ENCODE data around the gene IL16.

IL16 gene

DNA sequence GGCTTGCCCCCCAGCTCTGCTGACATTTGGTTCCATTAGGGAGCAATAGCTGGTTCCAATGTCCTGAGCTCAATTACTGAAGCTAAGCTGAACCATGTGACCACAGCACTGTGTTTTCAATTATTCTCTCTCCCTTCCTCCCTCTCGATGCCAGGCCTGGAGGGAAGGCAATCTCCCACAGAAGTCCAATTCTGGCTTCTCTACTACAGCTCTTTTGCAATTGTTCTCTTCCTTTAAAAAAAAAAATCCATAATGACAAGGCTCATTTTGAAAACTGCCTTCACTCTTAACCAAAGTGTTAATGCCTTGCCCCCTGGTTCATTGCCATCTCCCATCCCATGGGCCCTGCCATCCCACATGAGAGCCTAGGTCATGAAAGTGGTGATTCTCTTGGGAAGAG, 24.8 kb downstream of the IL16 start:
- ChIA-PET CTCF (interaction anchor here (1.2 to 2.1 kb wide), 4 partner anchors 12 to 66 kb away, joined by 3 to 8 read pairs (median 6); no protein-coding TSS in a partner anchor), POLR2A (no interaction called here)
- TF ChIP-seq, protein P1, sequence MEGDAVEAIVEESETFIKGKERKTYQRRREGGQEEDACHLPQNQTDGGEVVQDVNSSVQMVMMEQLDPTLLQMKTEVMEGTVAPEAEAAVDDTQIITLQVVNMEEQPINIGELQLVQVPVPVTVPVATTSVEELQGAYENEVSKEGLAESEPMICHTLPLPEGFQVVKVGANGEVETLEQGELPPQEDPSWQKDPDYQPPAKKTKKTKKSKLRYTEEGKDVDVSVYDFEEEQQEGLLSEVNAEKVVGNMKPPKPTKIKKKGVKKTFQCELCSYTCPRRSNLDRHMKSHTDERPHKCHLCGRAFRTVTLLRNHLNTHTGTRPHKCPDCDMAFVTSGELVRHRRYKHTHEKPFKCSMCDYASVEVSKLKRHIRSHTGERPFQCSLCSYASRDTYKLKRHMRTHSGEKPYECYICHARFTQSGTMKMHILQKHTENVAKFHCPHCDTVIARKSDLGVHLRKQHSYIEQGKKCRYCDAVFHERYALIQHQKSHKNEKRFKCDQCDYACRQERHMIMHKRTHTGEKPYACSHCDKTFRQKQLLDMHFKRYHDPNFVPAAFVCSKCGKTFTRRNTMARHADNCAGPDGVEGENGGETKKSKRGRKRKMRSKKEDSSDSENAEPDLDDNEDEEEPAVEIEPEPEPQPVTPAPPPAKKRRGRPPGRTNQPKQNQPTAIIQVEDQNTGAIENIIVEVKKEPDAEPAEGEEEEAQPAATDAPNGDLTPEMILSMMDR (IDR thresholded peaks at IDR 0.05; ENCODE audit: insufficient read depth, low read length, missing control alignments), result no peak
- no peak overlapping the region for H3K4me3 ChIP-seq (ENCODE audit: low read depth, low read length)
- no peak for DNase-seq (ENCODE audit: low read depth, low spot score)

DNA sequence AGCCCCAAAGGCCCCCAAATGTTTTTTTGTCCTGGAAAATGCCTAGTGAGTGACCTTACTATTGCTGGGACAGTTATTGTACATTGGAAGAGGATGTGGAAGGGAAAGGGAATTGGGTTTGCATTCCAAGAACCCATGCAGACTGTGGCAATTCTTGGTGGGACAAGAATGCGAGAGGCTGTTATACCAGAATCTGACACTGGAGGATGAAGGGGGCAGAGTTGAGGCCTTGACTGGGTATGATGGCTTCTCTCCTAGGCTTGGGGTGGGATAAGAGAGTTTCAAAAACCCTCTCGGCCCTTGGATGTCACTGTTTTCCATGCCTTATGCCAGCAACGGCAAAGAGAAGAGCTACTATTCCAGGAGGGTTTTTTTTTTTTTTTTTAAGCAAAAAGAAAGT, 25.3 kb downstream of the IL16 start:
- TF ChIP-seq, protein P1 (IDR thresholded peaks at IDR 0.05; ENCODE audit: insufficient read depth, low read length, missing control alignments), result no peak
- ChIA-PET CTCF (interaction anchor here (0.9 to 2.1 kb wide), 3 partner anchors 12 to 66 kb away, joined by 3 to 7 read pairs (median 3); no protein-coding TSS in a partner anchor), POLR2A (no interaction called here)
- H3K4me3 ChIP-seq (ENCODE audit: low read depth, low read length), result no peak overlapping the region
- DNase-seq (ENCODE audit: low read depth, low spot score), result no peak

DNA sequence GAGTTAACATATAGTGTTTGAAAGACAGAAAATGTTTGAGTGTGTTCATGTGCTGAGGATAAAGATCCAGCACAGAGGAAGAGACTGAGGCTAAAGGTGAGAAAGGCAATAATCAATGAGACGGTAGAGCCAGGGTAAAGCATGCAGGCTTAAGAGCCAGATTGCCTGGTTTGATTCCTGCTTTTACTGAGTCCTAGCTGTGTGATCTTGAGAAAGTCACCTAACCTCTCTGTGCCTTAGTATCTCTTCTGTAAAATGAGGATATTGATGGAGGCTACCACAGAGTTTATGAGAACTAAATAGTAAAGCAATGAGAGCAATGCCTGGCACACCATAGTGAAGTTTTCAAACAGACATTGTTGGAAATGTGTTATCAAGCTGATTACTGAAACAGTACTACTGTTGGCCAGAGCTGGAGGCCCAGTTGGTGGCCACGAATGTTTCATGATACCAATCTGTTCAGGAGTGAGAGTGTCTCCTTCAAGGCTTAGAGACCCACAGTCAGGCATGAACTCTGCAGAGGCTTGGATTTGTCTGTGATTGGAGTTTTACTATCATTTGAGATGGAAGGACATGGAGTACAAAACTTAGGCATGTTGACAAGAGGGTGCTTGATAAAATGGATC, 26.8 kb downstream of the IL16 start:
- ChIA-PET CTCF (no interaction called here), POLR2A (no interaction called here)
- TF ChIP-seq, protein P1 (IDR thresholded peaks at IDR 0.05; ENCODE audit: insufficient read depth, low read length, missing control alignments), result no peak

DNA sequence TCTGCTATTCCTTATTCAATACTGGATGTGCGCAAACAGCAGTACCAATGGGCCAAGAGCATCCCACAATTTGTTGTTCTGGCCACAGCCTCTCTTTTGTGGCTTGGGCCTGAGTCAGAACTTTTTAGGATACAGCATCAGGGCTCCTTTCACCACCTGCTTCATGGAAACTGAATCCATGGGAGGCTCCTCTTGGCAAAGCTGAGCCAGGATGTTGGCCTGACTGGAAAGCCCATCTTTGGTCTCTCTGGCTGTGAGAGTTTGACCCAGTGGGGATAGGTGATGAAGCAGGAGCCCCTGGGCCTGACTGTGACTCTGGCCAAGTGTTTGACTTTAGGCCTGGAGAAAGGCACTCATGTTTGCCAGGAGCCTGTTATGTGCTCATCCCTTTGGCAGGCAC, 27.6 kb downstream of the IL16 start:
- no peak for DNase-seq (ENCODE audit: low read depth, low spot score)
- ChIA-PET POLR2A (no interaction called here), CTCF (no interaction called here)
- TF ChIP-seq, protein P1 (IDR thresholded peaks at IDR 0.05; ENCODE audit: insufficient read depth, low read length, missing control alignments), result no peak
- no peak overlapping the region for H3K4me3 ChIP-seq (ENCODE audit: low read depth, low read length)

More for the DNA sequence above, 26.8 kb downstream of the IL16 start:
- no peak overlapping the region for H3K4me3 ChIP-seq (ENCODE audit: low read depth, low read length)
- DNase-seq (ENCODE audit: low read depth, low spot score), result no peak

DNA sequence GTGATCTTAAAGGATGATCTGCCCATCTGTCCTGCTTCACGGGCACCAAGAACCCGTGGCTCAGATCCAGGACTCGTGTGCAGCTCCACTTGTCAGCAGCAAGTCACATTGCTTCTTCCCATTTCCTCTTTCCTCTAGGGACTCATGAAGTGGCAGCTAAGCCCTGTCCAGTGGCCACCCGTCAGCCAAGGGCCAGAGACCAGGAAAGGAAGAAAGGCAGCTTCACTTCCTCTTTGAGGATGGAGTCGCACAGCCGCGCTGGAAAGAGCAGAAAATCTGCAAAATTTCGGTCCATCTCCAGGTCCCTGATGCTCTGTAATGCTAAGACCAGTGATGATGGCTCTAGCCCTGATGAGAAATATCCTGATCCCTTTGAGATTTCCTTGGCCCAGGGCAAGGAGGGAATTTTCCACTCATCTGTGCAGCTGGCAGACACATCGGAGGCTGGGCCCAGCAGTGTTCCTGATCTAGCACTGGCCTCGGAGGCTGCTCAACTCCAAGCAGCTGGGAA, 28.5 kb downstream of the IL16 start:
- ChIA-PET POLR2A (no interaction called here), CTCF (no interaction called here)
- no peak for DNase-seq (ENCODE audit: low read depth, low spot score)

DNA sequence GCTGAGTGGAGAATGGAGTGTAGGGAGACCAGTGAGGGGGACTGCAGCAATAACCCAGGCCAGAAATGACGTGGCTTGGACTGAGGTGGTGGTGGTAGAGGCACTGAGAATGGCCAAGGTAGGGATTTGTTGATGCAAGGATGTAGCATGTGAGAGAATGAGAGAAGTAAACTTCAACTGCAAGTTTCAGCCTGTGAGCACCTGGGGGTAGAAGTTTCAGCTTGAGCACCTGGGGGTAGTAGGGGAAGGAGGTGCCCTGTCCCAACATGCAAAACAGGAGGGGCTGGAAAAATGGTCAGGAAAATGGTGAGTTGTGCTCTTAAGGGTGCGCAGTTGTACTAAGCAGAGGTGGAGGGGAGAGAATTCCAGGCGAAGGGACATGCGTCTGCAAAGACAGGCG, 31.0 kb downstream of the IL16 start:
- H3K4me3 ChIP-seq (ENCODE audit: low read depth, low read length), result no peak overlapping the region
- TF ChIP-seq, protein P1 (IDR thresholded peaks at IDR 0.05; ENCODE audit: insufficient read depth, low read length, missing control alignments), result no peak
- POLR2A ChIA-PET, result no interaction called here
- CTCF ChIA-PET, result no interaction called here
- no peak for DNase-seq (ENCODE audit: low read depth, low spot score)

More for the DNA sequence above, 28.5 kb downstream of the IL16 start:
- TF ChIP-seq, protein P1 (IDR thresholded peaks at IDR 0.05; ENCODE audit: insufficient read depth, low read length, missing control alignments), result no peak
- H3K4me3 ChIP-seq (ENCODE audit: low read depth, low read length), result no peak overlapping the region

Data from AG04449 (cell line).